ENCODE data around the gene MYRF.

MYRF gene

GRCh38 chr11:61783717-61784505, 31.5 kb downstream of the MYRF start:
- Histone ChIP-seq H3K36me3 (peaks cover 5% of the 10 kb centered on the region; the same call in 1 of the 2 replicates), H3K4me1 (no peaks in the 10 kb centered on the region), H3K27me3 (no peaks in the 10 kb centered on the region), H3K4me3 (ENCODE audit: low read depth, low read length) (no peak overlapping the region), H3K9me3 (no peaks in the 10 kb centered on the region)
- no peak for DNase-seq
- TF ChIP-seq, protein P1, sequence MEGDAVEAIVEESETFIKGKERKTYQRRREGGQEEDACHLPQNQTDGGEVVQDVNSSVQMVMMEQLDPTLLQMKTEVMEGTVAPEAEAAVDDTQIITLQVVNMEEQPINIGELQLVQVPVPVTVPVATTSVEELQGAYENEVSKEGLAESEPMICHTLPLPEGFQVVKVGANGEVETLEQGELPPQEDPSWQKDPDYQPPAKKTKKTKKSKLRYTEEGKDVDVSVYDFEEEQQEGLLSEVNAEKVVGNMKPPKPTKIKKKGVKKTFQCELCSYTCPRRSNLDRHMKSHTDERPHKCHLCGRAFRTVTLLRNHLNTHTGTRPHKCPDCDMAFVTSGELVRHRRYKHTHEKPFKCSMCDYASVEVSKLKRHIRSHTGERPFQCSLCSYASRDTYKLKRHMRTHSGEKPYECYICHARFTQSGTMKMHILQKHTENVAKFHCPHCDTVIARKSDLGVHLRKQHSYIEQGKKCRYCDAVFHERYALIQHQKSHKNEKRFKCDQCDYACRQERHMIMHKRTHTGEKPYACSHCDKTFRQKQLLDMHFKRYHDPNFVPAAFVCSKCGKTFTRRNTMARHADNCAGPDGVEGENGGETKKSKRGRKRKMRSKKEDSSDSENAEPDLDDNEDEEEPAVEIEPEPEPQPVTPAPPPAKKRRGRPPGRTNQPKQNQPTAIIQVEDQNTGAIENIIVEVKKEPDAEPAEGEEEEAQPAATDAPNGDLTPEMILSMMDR (IDR thresholded peaks at IDR 0.05; ENCODE audit: low read depth, low read length) = no peak

DNA sequence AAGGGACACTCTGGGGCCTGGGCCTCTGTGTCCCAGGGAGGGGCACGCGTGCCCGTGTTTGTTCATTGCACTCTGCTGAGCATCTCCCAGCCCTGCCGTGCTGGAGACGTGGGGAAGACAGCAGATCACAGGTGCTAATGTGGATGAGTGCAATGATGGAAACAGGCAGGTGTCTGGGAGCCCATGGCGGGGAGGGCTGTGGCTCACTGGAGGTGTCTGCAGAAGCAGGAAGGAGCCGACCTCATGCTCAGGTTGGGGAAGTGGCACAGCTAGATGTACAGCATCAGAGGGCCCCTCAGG, 32.0 kb downstream of the MYRF start:
- DNase-seq = no peak
- Histone ChIP-seq H3K36me3 (peaks cover 5% of the 10 kb centered on the region; the same call in 1 of the 2 replicates), H3K4me3 (ENCODE audit: low read depth, low read length) (no peak overlapping the region), H3K9me3 (no peaks in the 10 kb centered on the region), H3K27me3 (no peaks in the 10 kb centered on the region), H3K4me1 (no peaks in the 10 kb centered on the region)
- TF ChIP-seq, protein P1 (IDR thresholded peaks at IDR 0.05; ENCODE audit: low read depth, low read length) = no peak

DNA sequence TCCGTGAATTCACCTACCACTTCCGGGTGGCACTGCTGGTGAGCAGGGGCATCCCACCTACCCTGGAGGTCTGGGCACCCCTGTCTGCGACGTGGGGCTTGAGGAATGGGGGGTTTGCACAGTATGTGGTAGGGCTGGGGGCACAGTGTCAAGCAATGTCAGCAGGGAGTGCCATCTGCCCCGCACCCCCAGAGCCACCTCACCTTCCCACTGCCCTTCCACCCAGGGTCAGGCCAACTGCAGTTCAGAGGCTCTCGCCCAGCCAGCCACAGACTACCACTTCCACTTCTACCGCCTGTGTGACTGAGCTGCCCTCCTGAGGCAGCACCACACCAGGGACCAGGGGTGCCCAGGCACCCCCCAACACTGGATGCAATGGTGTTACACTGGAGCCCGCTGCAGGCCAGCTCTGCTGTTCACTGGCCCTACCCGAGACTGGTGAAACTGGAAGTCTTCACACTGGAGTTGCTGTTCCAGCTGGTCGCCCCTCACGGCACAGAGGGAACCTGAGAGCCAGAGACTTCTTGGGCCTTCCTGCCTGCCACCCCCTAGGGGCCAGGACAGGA, 33.5 kb downstream of the MYRF start:
- Histone ChIP-seq H3K9me3 (no peaks in the 10 kb centered on the region), H3K36me3 (peaks cover 5% of the 10 kb centered on the region; the same call in 1 of the 2 replicates), H3K4me1 (no peaks in the 10 kb centered on the region), H3K4me3 (ENCODE audit: low read depth, low read length) (no peak overlapping the region), H3K27me3 (no peaks in the 10 kb centered on the region)
- DNase-seq = no peak
- TF ChIP-seq, protein P1 (IDR thresholded peaks at IDR 0.05; ENCODE audit: low read depth, low read length) = no peak

DNA sequence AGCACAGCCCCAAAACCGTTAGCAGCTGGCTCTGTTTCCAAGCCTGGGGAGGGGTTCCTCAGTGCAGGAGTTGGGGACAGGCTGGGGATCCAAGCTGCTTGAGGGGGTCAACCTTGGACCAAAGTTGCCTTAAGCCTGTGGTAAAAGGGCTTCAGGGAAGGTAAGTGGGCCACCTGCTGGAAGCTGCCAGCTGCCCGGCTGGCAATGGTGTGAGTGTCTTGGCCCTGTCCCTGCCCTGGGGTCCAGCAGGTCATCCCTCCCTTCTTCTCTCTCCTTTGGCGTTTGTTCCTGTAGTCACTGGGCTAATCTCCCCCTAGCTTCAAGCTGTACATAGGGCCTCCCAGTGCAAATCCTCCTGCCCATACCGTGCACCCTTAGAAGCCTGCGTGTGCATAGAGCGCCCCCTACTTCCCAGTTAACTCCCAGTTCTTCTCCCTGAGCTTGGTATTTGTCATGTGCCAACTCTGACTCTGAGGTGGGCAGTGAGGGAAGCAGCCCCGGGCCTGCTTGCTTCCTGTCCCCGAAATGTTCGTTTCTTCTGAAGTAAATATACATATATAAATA, 35.6 kb downstream of the MYRF start:
- Histone ChIP-seq H3K4me3 (ENCODE audit: low read depth, low read length) (no peak overlapping the region), H3K9me3 (no peaks in the 10 kb centered on the region), H3K27me3 (no peaks in the 10 kb centered on the region), H3K36me3 (peaks cover 5% of the 10 kb centered on the region; the same call in 1 of the 2 replicates), H3K4me1 (no peaks in the 10 kb centered on the region)
- DNase-seq = peak; percentile 66
- TF ChIP-seq, protein P1 (IDR thresholded peaks at IDR 0.05; ENCODE audit: low read depth, low read length) = peak; percentile 73

DNA sequence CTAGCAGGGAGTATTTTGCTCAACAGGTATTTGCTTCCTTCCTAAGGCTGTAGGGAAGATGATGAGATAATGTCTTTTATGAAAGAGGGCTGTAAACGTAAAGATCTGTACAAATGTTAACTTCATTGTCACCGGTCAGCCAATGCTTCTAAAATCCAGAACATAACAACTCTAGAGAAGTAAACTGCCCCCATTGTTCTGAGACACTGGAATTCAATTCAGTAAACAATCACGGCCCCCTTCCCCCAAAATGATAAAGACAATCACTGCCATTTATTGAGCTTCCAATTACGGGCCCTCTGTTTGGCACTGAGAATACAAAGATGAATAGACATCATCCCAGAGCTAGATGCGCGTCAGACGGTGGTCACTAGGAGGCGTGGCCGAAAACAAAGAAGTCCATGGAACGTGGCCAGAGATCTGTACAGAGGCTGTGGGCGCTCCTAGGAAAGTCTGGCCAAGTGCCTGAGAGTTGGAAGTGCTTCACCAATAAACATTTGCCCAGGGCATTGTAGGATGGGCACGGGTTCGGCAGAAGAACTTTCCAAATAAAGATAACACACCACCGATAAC, 39.4 kb downstream of the MYRF start:
- no peaks in the 10 kb centered on the region for H3K27me3 ChIP-seq
- H3K4me1 ChIP-seq = no peaks in the 10 kb centered on the region
- peak overlapping the region; percentile 88 for H3K4me3 ChIP-seq (ENCODE audit: low read depth, low read length)
- DNase-seq = peak; percentile 76
- H3K36me3 ChIP-seq = peaks cover 15% of the 10 kb centered on the region
- TF ChIP-seq, protein P1 (IDR thresholded peaks at IDR 0.05; ENCODE audit: low read depth, low read length) = no peak
- no peaks in the 10 kb centered on the region for H3K9me3 ChIP-seq
